ENCODE data around the gene TUBG2. TPM values are rescaled to one million over a fixed set of nuclear protein-coding genes. Genes with fewer than 3 reads are reported as not detected.

The TUBG2 gene
- polyA plus RNA-seq, 1 of the 3 experiments (the other 2 are of a cell fraction): 33.9 TPM

DNA sequence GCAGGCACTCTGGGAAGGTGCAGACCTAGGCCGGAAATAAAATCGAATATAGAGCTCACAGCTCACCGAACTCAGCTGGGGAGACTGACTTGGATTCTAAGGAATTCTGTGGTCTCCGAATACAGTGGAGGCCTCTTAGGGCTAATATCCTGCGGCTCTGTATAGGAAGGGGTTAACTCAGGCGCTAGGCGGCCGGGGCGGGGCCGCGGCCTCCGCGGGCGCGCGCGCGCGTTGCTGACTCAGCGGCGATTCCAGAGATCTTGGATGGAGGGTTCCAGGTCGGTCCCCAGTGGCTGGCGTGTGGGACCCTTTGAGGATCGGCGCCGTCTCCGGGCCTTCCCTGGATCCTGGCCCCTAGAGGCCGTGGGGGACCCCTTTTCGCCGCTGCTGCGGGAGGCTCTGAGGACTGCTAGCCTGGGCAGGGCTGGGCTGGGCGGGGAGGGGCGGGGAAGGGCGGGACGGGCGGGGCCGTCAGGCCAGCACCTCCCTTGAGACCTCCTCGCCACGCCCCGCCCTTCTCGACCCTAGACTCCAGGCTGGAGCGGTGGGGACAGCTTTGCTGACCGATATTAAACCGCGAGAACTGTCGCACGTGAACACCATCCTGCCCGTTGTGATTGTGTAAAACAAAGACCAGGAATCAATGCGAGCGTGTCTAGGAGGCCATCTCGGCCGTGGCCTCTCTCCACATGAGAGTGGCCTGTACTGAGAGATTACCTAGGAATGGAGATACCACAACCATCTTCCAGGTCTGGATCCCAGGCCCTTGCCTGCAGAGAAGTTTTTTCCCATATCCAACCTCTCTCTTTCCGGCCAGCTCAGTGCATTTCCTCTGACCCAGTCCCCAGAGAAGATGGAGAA, 19.1 kb downstream of the TUBG2 start (continued):
- TF ChIP-seq TAF1 (IDR thresholded peaks at IDR 0.05; ENCODE audit: borderline replicate concordance, low read depth, low read length): peak; percentile 57
- TF ChIP-seq GABPA (IDR thresholded peaks at IDR 0.05; ENCODE audit: low read depth): no peak
- TF ChIP-seq CHD2 (IDR thresholded peaks at IDR 0.05; ENCODE audit: low read length, partially characterized antibody): peak; percentile 97
- 0 out of 2 replicates have a peak, but pooled peaks have one; percentile 10 for TF ChIP-seq RCOR1 (IDR thresholded peaks at IDR 0.05; ENCODE audit: low read length)
- 0 out of 2 replicates have a peak, but pooled peaks have one; percentile 5 for TF ChIP-seq PBX3 (IDR thresholded peaks at IDR 0.05)
- TF ChIP-seq CTCF (IDR thresholded peaks at IDR 0.05): no peak
- peak; percentile 87 for TF ChIP-seq POLR2AphosphoS5 (IDR thresholded peaks at IDR 0.05; ENCODE audit: low read depth, low read length)
- TF ChIP-seq MXI1 (IDR thresholded peaks at IDR 0.05; ENCODE audit: low read depth, low read length): peak; percentile 87
- TF ChIP-seq EP300 (IDR thresholded peaks at IDR 0.05; ENCODE audit: borderline replicate concordance in 1 of 2, low read depth in 1 of 2, low read length in 1 of 2): no peak
- no peak for TF ChIP-seq RFX5 (IDR thresholded peaks at IDR 0.05; ENCODE audit: low read length)
- no peak for TF ChIP-seq FOXM1 (IDR thresholded peaks at IDR 0.05; ENCODE audit: low read depth)
- TF ChIP-seq, protein P1, sequence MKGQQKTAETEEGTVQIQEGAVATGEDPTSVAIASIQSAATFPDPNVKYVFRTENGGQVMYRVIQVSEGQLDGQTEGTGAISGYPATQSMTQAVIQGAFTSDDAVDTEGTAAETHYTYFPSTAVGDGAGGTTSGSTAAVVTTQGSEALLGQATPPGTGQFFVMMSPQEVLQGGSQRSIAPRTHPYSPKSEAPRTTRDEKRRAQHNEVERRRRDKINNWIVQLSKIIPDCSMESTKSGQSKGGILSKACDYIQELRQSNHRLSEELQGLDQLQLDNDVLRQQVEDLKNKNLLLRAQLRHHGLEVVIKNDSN (IDR thresholded peaks at IDR 0.05; ENCODE audit: borderline replicate concordance, low read depth): no peak
- TF ChIP-seq EZH2phosphoT487 (IDR thresholded peaks at IDR 0.05; ENCODE audit: borderline replicate concordance, low read depth): no peak
- no peak for TF ChIP-seq TEAD4 (IDR thresholded peaks at IDR 0.05; ENCODE audit: borderline replicate concordance, insufficient read depth)
- no peak; the same call in 1 of the 2 replicates for TF ChIP-seq TCF12 (IDR thresholded peaks at IDR 0.05)

GRCh38 chr17:42678951-42679491, 19.9 kb downstream of the TUBG2 start:
- Histone ChIP-seq H3F3A (replicated peaks; ENCODE audit: insufficient read depth) (peaks cover 33% of the 10 kb centered on the region), H3K27me3 (ENCODE audit: insufficient read depth) (no peaks in the 10 kb centered on the region), H3K4me3 (ENCODE audit: low read depth in 2 of 2, low read length in 1 of 2) (peak overlapping the region; percentile 62 to 73; a peak in 3 of 4 replicates), H3K36me3 (replicated peaks in 1 of 2; ENCODE audit: control insufficient read depth in 1 of 2, insufficient read depth in 2 of 2, low read length in 1 of 2) (no peaks in the 10 kb centered on the region), H3K4me2 (peak overlapping the region; percentile 90), H3K79me2 (ENCODE audit: insufficient read depth) (peaks cover 30% of the 10 kb centered on the region), H3K9ac (peak overlapping the region; percentile 78), H3K27ac (ENCODE audit: low read depth in 2 of 2, low read length in 1 of 2) (peak overlapping the region; percentile 87 to 99), H2AFZ (ENCODE audit: low read depth) (peak overlapping the region; percentile 84), H3K9me3 (no peaks in the 10 kb centered on the region), H4K20me1 (ENCODE audit: insufficient read depth) (peaks cover 20% of the 10 kb centered on the region), H3K4me1 (ENCODE audit: control insufficient read depth in 1 of 2, insufficient read depth in 2 of 2, low read depth in 1 of 2, low read length in 1 of 2) (peaks cover 15 to 58% of the 10 kb centered on the region in 2 experiments), H3K9me2 (no peaks in the 10 kb centered on the region)
- TF ChIP-seq CTCF (IDR thresholded peaks at IDR 0.05): peak; percentile 16; the same call in 1 of the 2 replicates
- no peak for TF ChIP-seq GATA2 (CRISPR knock-in tag; IDR thresholded peaks at IDR 0.05)
- DNase-seq: no peak
- ChIA-PET CTCF (interaction anchor here (0.6 to 8.9 kb wide), 30 partner anchors 8 to 152 kb away, joined by 3 to 221 read pairs (median 4); partner anchors contain the start of genes BECN1, COASY, MLX and NAGLU), POLR2A (interaction anchor here (0.6 to 6.0 kb wide), 9 partner anchors 11 to 101 kb away, joined by 3 to 63 read pairs (median 4); partner anchors contain the start of genes PSMC3IP, RETREG3 and TUBG1)
- WGBS (ENCODE audit: low lambda C conversion rate): 24% methylated on average over 14 of the region's 18 CpGs

All from SK-N-SH (cell line).